HepG2 (cell line): Measurements from ENCODE around the gene FAAP20. TPM values are rescaled to one million over a fixed set of nuclear protein-coding genes. Genes with fewer than 3 reads are reported as not detected.

ENCODE experiments used
- AKAP8 ChIP-seq: sonication (generic); formaldehyde crosslinking; IDR thresholded peaks from 2 replicates; pipeline ENCODE4 v1.5.1; 2020; ENCODE audit warnings: mild to moderate bottlenecking, missing genetic modification reagents
- ATF5 ChIP-seq: sonication (generic); formaldehyde crosslinking; IDR thresholded peaks from 2 replicates; pipeline ENCODE4 v1.4.0; 2020; ENCODE audit warnings: mild to moderate bottlenecking, low read depth, missing genetic modification reagents
- ATF7 ChIP-seq, 2 experiments: fragments of 450-650 bp in 1 of 2; sonication (generic) in 1 of 2; formaldehyde crosslinking in 1 of 2; IDR thresholded peaks; 2 replicates each; pipeline versions ENCODE4 v1.4.0 to v1.6.1; 2016 to 2020; ENCODE audit warnings: antibody characterized with exemption in 1 of 2, mild to moderate bottlenecking in 1 of 2, missing genetic modification reagents in 1 of 2
- BHLHE40 ChIP-seq: IDR thresholded peaks from 2 replicates; pipeline ENCODE4 v1.6.1; 2011; ENCODE audit warnings: low read length, improper control_type of control experiment
- EHMT2 ChIP-seq: fragments of 200-600 bp; sonication (generic); IDR thresholded peaks from 2 replicates; pipeline ENCODE4 v1.7.0; 2017; ENCODE audit warnings: antibody characterized with exemption, low read depth, low read length, borderline replicate concordance
- HMG20B ChIP-seq: conservative IDR thresholded peaks from 2 replicates; pipeline ENCODE4 v1.6.1; 2016; ENCODE audit warnings: missing genetic modification reagents, missing compliant biosample characterization
- KLF11 ChIP-seq: IDR thresholded peaks from 2 replicates; pipeline ENCODE4 v1.6.1; 2016; ENCODE audit warnings: missing compliant biosample characterization
- KLF12 ChIP-seq: sonication (generic); formaldehyde crosslinking; IDR thresholded peaks from 2 replicates; pipeline ENCODE4 v1.4.0; 2020; ENCODE audit warnings: missing genetic modification reagents, borderline replicate concordance
- NFIB ChIP-seq: sonication (generic); formaldehyde crosslinking; IDR thresholded peaks from 2 replicates; pipeline ENCODE4 v1.9.0; 2021; ENCODE audit warnings: missing genetic modification reagents, mild to moderate bottlenecking, borderline replicate concordance
- PRPF4 ChIP-seq: fragments of 200-400 bp; formaldehyde crosslinking; IDR thresholded peaks from 2 replicates; pipeline ENCODE4 v1.6.1; 2016; ENCODE audit warnings: low read length, low read depth; ENCODE audit not compliant: poor library complexity, severe bottlenecking
- RFXAP ChIP-seq: sonication (generic); formaldehyde crosslinking; IDR thresholded peaks from 2 replicates; pipeline ENCODE4 v1.4.0; 2020; ENCODE audit warnings: missing genetic modification reagents, borderline replicate concordance
- SALL1 ChIP-seq: sonication (generic); formaldehyde crosslinking; IDR thresholded peaks from 2 replicates; pipeline ENCODE4 v1.8.0; 2022; ENCODE audit warnings: mild to moderate bottlenecking, missing genetic modification reagents
- SAP130 ChIP-seq: IDR thresholded peaks from 2 replicates; pipeline ENCODE4 v1.6.1; 2016; ENCODE audit warnings: low read depth
- SIX1 ChIP-seq: sonication (generic); formaldehyde crosslinking; IDR thresholded peaks from 2 replicates; pipeline ENCODE4 v1.4.0; 2020; ENCODE audit warnings: missing genetic modification reagents, borderline replicate concordance
- SP140L ChIP-seq: sonication (generic); formaldehyde crosslinking; IDR thresholded peaks from 2 replicates; pipeline ENCODE4 v1.4.0; 2020; ENCODE audit warnings: missing genetic modification reagents, borderline replicate concordance
- TOE1 ChIP-seq: sonication (generic); formaldehyde crosslinking; IDR thresholded peaks from 2 replicates; pipeline ENCODE4 v1.4.0; 2020; ENCODE audit warnings: mild to moderate bottlenecking, missing genetic modification reagents
- ZFX ChIP-seq: sonication (generic); formaldehyde crosslinking; IDR thresholded peaks from 2 replicates; pipeline ENCODE4 v1.4.0; 2020; ENCODE audit warnings: mild to moderate bottlenecking, low read depth, missing genetic modification reagents, moderate library complexity
- ZNF124 ChIP-seq: sonication (generic); formaldehyde crosslinking; IDR thresholded peaks from 2 replicates; pipeline ENCODE4 v1.4.0; 2020; ENCODE audit warnings: missing genetic modification reagents
- ZNF674 ChIP-seq: sonication (generic); formaldehyde crosslinking; IDR thresholded peaks from 2 replicates; pipeline ENCODE4 v1.5.0; 2020; ENCODE audit warnings: low read depth, mild to moderate bottlenecking, missing genetic modification reagents
- polyA plus RNA-seq, 8 experiments: library from polyadenylated mRNA; depleted of rRNA in 3 of 8; stranded (reverse) in 7 of 8; unstranded in 1 of 8; fragments of >200 nt; fragmentation: Illumina TruSeq in 4 of 8; extraction: Trizol in 4 of 8; gene quantifications; 2 replicates each; pipeline versions ENCODE4 v1.2.1 to v1.2.3, GENCODE V29; 2011 to 2016; ENCODE audit warnings: low read depth in 4 of 8, missing spikeins in 1 of 8, mixed read lengths in 1 of 8; ENCODE audit not compliant: insufficient read depth in 1 of 8
- total RNA-seq, 5 experiments: library from RNA; depleted of rRNA; stranded (reverse); fragments of >200 nt; fragmentation: Illumina TruSeq; extraction: Trizol; gene quantifications; 2 replicates each; pipeline ENCODE4 v1.2.3, GENCODE V29; 2016; ENCODE audit warnings: low read depth in 1 of 5
- TF ChIP-seq, protein P1 (sequence below): sonication (generic); formaldehyde crosslinking; IDR thresholded peaks from 2 replicates; pipeline ENCODE4 v1.4.0; 2020; ENCODE audit warnings: missing genetic modification reagents
- TF ChIP-seq, protein P2 (sequence below): sonication (generic); formaldehyde crosslinking; IDR thresholded peaks from 2 replicates; pipeline ENCODE4 v1.5.1; 2020; ENCODE audit warnings: missing genetic modification reagents, mild to moderate bottlenecking, borderline replicate concordance

Gene FAAP20
- total and polyA plus RNA-seq, 2 of the 13 experiments (the other 11 are each of a cell fraction or from before 2014, with no cell fraction given) = 9.6 to 10.8 TPM

DNA sequence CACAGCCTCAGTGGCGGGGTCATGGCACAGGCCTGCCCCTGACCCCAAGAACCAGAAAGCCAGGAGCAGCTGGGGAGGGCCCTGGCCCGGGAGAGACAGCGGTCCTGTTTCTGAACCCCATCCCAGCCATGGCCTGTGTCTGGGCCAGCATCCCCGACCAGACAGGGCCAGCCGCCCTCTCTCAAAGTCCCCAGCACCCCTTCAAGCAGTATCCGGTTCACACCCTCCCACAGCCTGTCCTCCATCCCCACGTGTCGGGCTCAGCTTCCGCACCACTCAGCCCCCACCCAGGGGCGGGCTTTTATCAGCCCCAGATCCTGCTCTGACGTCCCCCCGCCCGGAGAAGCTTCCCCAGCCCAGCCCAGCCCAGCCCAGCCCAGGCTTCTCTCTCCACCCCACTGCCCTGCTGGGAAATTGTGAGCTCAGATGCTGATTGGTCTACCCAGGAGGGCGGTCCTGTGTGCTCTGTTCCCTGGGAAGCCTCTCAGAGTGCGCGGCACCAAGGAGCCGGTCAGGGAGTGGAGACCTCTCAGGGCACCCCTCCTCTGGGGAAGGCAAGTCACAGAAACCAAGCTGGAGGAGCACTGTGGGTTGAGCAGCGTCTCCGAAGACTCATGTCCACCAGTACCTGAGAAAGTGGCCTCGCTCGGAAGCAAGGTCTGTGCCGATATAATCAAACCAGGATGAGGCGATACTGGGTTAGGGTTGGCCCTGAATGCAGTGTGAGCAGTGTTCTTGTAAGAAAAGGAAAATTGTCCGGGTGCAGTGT lies 4.7 kb upstream of the FAAP20 start (continued):
- TF ChIP-seq ATF5 (CRISPR knock-in tag) = no peak
- TF ChIP-seq HMG20B (CRISPR knock-in tag) = no peak; the same call in 1 of the 2 replicates
- no peak for TF ChIP-seq SIX1 (CRISPR knock-in tag)
- TF ChIP-seq SALL1 (CRISPR knock-in tag) = 0 out of 2 replicates have a peak, but pooled peaks have one; percentile 5
- no peak for TF ChIP-seq EHMT2
- TF ChIP-seq NFIB = no peak
- peak; percentile 71 for TF ChIP-seq SAP130 (CRISPR knock-in tag)
- no peak for TF ChIP-seq SP140L (CRISPR knock-in tag)
- TF ChIP-seq, protein P1, sequence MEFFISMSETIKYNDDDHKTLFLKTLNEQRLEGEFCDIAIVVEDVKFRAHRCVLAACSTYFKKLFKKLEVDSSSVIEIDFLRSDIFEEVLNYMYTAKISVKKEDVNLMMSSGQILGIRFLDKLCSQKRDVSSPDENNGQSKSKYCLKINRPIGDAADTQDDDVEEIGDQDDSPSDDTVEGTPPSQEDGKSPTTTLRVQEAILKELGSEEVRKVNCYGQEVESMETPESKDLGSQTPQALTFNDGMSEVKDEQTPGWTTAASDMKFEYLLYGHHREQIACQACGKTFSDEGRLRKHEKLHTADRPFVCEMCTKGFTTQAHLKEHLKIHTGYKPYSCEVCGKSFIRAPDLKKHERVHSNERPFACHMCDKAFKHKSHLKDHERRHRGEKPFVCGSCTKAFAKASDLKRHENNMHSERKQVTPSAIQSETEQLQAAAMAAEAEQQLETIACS (CRISPR knock-in tag) = no peak
- no peak for TF ChIP-seq AKAP8 (CRISPR knock-in tag)
- TF ChIP-seq ZNF674 (CRISPR knock-in tag) = no peak
- TF ChIP-seq KLF11 = no peak
- TF ChIP-seq, protein P2, sequence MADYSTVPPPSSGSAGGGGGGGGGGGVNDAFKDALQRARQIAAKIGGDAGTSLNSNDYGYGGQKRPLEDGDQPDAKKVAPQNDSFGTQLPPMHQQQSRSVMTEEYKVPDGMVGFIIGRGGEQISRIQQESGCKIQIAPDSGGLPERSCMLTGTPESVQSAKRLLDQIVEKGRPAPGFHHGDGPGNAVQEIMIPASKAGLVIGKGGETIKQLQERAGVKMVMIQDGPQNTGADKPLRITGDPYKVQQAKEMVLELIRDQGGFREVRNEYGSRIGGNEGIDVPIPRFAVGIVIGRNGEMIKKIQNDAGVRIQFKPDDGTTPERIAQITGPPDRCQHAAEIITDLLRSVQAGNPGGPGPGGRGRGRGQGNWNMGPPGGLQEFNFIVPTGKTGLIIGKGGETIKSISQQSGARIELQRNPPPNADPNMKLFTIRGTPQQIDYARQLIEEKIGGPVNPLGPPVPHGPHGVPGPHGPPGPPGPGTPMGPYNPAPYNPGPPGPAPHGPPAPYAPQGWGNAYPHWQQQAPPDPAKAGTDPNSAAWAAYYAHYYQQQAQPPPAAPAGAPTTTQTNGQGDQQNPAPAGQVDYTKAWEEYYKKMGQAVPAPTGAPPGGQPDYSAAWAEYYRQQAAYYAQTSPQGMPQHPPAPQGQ = no peak
- TF ChIP-seq RFXAP = no peak
- TF ChIP-seq BHLHE40 = no peak
- TF ChIP-seq TOE1 (CRISPR knock-in tag) = no peak
- no peak for TF ChIP-seq ATF7 (IDR thresholded peaks at IDR 0.05)
- no peak for TF ChIP-seq ATF7 (CRISPR knock-in tag; IDR thresholded peaks at IDR 0.05)
- no peak for TF ChIP-seq ZNF124 (CRISPR knock-in tag)
- TF ChIP-seq ZFX = peak; percentile 29; the same call in 1 of the 2 replicates
- no peak for TF ChIP-seq KLF12 (CRISPR knock-in tag)
- no peak for TF ChIP-seq PRPF4
